ENCODE measurements around the gene IQGAP2.
A peak's percentile ranks its signal among the peaks of the same experiment; 100 is the strongest.

The IQGAP2 gene

DNA sequence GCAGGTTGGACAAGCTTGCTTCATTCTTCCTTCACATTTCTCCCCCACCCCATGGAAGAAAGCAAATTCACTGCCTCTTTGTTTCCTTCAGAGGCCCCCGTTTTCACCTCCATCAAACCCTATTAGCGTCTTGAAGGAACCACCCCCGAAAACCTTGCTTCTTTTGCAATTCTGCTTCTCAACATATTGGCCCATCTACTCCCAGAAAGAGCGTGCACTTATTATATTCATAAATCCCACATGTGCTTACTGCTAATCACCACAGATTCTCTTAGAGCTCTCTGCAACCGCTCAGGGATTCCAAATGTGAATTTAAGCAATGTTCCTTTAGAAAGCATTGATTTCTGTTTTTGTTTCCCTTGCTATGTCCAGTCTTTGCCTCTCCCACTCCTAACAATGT is 219.0 kb downstream of the IQGAP2 start:
- H3K4me3 ChIP-seq = no peak overlapping the region
- no peak overlapping the region for H3K9ac ChIP-seq (ENCODE audit: insufficient read length)
- H3K27ac ChIP-seq = no peak overlapping the region
- no peak for DNase-seq (ENCODE audit: low read depth, low spot score)
- H3K9me3 ChIP-seq (ENCODE audit: low read depth, low read length) = no peaks in the 10 kb centered on the region
- no peaks in the 10 kb centered on the region for H3K36me3 ChIP-seq (ENCODE audit: insufficient read depth, low read length)
- TF ChIP-seq EZH2 (IDR thresholded peaks at IDR 0.05) (no peak), FOXP2 (optimal IDR thresholded peaks at IDR 0.05; ENCODE audit: control extremely low read depth, extremely low read length, insufficient read depth) (no peak), POLR2AphosphoS5 (IDR thresholded peaks at IDR 0.05; ENCODE audit: borderline replicate concordance, low read depth, low read length) (no peak)

DNA sequence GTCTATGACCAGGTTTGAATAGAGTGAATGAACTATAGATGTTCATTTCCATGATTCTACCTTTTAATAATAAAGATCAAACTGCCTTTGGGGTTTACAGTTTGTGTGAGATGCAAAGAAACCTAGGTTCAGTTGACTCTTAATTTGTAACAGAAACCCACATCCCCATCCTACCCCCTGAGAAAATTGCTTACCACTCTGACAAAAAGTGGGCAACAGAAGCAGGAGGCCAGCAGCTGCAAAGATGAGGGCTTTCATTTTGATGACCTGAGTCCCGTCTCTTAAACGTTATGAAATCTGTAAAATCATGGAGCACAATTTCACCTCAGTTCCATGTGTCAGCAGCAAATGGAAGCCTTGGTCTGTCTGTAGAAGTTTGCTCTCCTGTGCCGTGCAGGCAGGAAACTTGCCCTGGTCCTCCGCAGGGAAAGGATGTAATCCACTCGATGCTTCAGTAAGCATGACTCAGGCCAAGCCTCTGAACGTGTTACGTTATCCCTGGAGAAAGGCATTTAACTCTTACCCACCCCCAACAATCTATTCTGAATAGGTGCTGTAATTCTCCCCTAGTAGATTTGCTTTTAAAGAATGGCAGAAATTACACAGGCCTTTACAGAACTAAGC is 220.0 kb downstream of the IQGAP2 start, which contains the start of gene F2RL2:
F2RL2 (minus strand) TSS at position 431 of the 624 bp plus-strand sequence; CDS start at position 258, 173 bp downstream.
- H3K9me3 ChIP-seq (ENCODE audit: low read depth, low read length) = no peaks in the 10 kb centered on the region
- TF ChIP-seq POLR2AphosphoS5 (IDR thresholded peaks at IDR 0.05; ENCODE audit: borderline replicate concordance, low read depth, low read length) = no peak
- no peak within 1 kb of the TSS for H3K9ac ChIP-seq (ENCODE audit: insufficient read length)
- no peaks in the 10 kb centered on the region; the same call in 1 of the 2 replicates for H3K36me3 ChIP-seq (ENCODE audit: insufficient read depth, low read length)
- DNase-seq (ENCODE audit: low read depth, low spot score) = no peak
- no peak within 1 kb of the TSS for H3K27ac ChIP-seq
- no peak within 1 kb of the TSS for H3K4me3 ChIP-seq

DNA sequence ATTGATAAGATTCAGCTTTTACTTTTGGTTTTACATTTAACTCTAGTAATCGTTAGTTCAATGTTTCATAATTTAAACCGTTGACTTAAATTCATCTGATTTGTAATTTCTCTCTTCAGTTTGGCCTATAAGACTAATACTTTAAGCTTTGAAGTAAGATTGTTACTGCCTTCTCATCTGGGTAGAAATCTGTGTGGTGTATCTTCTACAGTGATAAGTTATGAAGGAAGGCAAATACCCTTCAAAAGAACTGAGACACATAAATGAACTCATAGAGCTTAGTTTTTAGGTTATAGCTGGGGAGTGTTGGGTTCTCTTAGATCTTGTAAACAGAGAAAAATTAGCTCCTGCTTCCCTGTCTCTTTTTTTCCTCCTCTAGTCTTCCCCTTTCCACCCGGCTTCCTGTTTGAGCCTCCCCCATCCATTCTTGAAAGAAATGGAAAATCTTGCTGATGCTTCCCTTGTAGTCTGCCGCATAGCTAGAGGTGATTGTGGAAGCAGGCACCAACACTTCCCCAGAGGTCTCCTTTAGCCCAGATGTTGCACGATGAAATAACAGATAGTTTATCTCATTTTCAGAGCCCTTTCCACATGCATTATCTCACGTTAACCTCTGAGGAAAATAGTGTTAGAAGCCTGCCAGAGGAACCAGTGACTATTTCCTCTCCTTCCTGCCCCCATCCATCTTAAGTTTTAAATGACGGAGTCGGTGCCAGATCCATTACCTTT is 222.2 kb downstream of the IQGAP2 start:
- Histone ChIP-seq H3K36me3 (ENCODE audit: insufficient read depth, low read length) (no peaks in the 10 kb centered on the region; the same call in 1 of the 2 replicates), H3K9ac (ENCODE audit: insufficient read length) (no peak overlapping the region), H3K27ac (no peak overlapping the region), H3K9me3 (ENCODE audit: low read depth, low read length) (no peaks in the 10 kb centered on the region), H3K4me3 (no peak overlapping the region)
- DNase-seq (ENCODE audit: low read depth, low spot score) = no peak
- no peak for TF ChIP-seq POLR2AphosphoS5 (IDR thresholded peaks at IDR 0.05; ENCODE audit: borderline replicate concordance, low read depth, low read length)
- TF ChIP-seq FOXP2 (optimal IDR thresholded peaks at IDR 0.05; ENCODE audit: control extremely low read depth, extremely low read length, insufficient read depth) = no peak
- TF ChIP-seq EZH2 (IDR thresholded peaks at IDR 0.05) = no peak

DNA sequence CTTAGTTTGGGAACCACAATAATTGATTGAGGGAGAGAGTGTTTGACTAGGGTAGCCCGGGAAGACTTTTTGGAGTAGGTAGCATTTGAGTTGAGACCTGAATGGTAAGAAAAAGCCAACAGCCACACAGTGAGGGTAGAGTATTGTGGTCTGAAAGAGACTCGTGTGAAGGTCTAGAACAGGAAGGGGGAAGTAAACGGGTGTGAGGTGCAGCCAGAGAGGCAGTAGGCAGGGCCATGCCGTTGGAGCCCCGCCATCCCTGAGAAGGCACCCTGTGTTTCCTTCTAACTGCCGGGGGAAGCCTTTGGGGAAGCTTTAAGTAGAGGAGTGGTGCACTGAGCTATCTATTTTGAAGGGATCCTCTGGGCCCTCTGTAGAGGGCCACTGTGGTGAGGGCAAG is 223.7 kb downstream of the IQGAP2 start:
- Histone ChIP-seq H3K4me3 (no peak overlapping the region), H3K9me3 (ENCODE audit: low read depth, low read length) (no peaks in the 10 kb centered on the region), H3K27ac (no peak overlapping the region), H3K36me3 (ENCODE audit: insufficient read depth, low read length) (no peaks in the 10 kb centered on the region; the same call in 1 of the 2 replicates), H3K9ac (ENCODE audit: insufficient read length) (no peak overlapping the region)
- no peak for TF ChIP-seq FOXP2 (optimal IDR thresholded peaks at IDR 0.05; ENCODE audit: control extremely low read depth, extremely low read length, insufficient read depth)
- TF ChIP-seq POLR2AphosphoS5 (IDR thresholded peaks at IDR 0.05; ENCODE audit: borderline replicate concordance, low read depth, low read length) = no peak
- no peak for TF ChIP-seq EZH2 (IDR thresholded peaks at IDR 0.05)
- DNase-seq (ENCODE audit: low read depth, low spot score) = no peak

DNA sequence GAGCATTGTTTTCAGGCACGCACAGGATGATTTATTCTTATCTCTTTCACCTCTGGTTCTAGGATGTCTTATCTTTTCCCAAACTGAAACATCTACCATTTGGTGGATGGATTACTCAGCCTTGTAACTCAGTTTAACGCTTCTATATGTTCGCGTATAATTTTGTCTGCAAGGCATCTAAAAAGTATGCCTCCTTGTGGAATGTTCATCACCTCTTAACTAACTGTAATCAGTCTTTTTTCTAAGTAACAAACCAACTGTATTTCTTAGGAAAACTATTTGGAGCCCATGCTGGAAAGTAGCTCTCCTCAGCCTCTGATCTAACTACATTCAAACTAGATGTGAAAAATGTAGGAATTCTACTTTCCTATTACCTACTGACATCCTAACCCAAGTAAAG is 231.6 kb downstream of the IQGAP2 start:
- Histone ChIP-seq H3K36me3 (ENCODE audit: insufficient read depth, low read length) (no peaks in the 10 kb centered on the region), H3K4me3 (no peak overlapping the region), H3K9me3 (ENCODE audit: low read depth, low read length) (no peaks in the 10 kb centered on the region), H3K9ac (ENCODE audit: insufficient read length) (no peak overlapping the region), H3K27ac (no peak overlapping the region)
- TF ChIP-seq FOXP2 (optimal IDR thresholded peaks at IDR 0.05; ENCODE audit: control extremely low read depth, extremely low read length, insufficient read depth) (no peak), EZH2 (IDR thresholded peaks at IDR 0.05) (no peak), POLR2AphosphoS5 (IDR thresholded peaks at IDR 0.05; ENCODE audit: borderline replicate concordance, low read depth, low read length) (no peak)
- DNase-seq (ENCODE audit: low read depth, low spot score) = no peak

DNA sequence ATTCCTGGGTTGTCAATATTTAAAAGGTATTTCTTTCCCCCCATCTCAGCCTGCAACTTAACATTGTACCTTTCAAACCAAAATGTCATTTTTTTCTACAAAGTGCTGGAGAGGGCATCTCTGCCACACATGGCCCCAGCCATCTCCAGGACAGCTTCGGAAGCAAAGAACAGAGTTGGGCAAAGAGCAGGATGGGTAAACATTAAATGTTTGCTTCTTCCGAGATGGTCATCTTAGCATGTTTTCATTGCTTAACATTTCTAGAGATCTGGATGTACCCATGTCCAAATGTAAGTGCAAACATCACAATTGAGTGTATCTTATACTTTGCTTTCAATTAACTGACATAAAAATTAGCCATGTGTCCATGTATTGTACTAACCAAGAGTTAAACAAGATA is 234.4 kb downstream of the IQGAP2 start:
- Histone ChIP-seq H3K4me3 (no peak overlapping the region), H3K36me3 (ENCODE audit: insufficient read depth, low read length) (0 out of 2 replicates have a peak, but pooled peaks cover 3% of the 10 kb centered on the region), H3K9me3 (ENCODE audit: low read depth, low read length) (no peaks in the 10 kb centered on the region), H3K27ac (no peak overlapping the region), H3K9ac (ENCODE audit: insufficient read length) (no peak overlapping the region)
- DNase-seq (ENCODE audit: low read depth, low spot score) = no peak
- TF ChIP-seq FOXP2 (optimal IDR thresholded peaks at IDR 0.05; ENCODE audit: control extremely low read depth, extremely low read length, insufficient read depth) (no peak), EZH2 (IDR thresholded peaks at IDR 0.05) (no peak), POLR2AphosphoS5 (IDR thresholded peaks at IDR 0.05; ENCODE audit: borderline replicate concordance, low read depth, low read length) (no peak)

DNA sequence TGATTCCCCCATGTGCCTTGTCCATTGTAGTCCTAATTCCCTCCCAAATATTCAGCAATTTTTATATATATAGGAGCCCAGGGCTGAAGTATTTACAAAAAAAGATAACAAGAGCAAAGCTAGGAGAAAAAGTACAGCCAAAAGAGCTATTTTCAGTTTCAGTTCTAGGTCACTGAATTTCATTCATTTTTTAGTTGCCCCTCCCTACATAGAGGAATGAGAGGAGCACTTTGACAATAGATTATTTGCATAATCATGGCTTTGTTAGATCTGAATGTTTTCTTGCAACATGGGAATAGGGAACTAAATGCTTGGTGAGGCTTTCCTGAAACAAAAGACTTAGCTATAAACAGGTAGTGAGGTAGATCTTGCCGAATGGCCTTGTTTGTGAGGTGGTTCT is 235.4 kb downstream of the IQGAP2 start:
- Histone ChIP-seq H3K9me3 (ENCODE audit: low read depth, low read length) (no peaks in the 10 kb centered on the region), H3K4me3 (no peak overlapping the region), H3K36me3 (ENCODE audit: insufficient read depth, low read length) (0 out of 2 replicates have a peak, but pooled peaks cover 3% of the 10 kb centered on the region), H3K27ac (no peak overlapping the region), H3K9ac (ENCODE audit: insufficient read length) (no peak overlapping the region)
- TF ChIP-seq POLR2AphosphoS5 (IDR thresholded peaks at IDR 0.05; ENCODE audit: borderline replicate concordance, low read depth, low read length) (no peak), EZH2 (IDR thresholded peaks at IDR 0.05) (no peak), FOXP2 (optimal IDR thresholded peaks at IDR 0.05; ENCODE audit: control extremely low read depth, extremely low read length, insufficient read depth) (no peak)
- DNase-seq (ENCODE audit: low read depth, low spot score) = no peak

DNA sequence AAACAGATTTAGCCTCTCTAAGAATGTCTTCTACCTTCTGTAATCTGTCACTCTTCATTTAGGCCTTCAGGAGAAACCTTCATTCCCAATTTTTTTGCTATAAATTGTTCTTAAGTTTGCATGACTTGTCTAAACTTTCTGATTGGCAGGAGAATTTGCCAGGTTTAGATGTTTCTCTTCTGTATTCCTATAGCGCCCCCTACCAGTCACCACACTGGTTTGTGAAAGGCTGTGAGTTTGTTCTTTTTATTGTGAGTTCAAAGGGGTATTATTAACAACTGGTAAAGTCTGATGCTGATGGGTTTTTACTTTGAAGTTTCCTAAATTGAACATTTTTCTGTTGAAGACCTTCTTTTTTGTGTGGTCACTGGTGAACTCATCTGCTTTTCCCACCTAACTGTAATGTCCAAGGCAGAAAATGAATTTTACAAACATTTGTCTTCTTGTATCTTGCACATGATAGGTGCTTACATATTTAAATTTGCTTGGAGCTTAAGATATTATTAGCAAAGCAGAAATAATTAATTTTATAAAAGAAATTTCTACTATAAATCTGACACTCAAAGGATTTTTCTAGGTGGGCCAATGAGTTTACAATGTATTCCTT is 238.5 kb downstream of the IQGAP2 start:
- peak; percentile 51 for DNase-seq (ENCODE audit: low read depth, low spot score)
- no peak for TF ChIP-seq POLR2AphosphoS5 (IDR thresholded peaks at IDR 0.05; ENCODE audit: borderline replicate concordance, low read depth, low read length)
- no peak for TF ChIP-seq EZH2 (IDR thresholded peaks at IDR 0.05)
- TF ChIP-seq FOXP2 (optimal IDR thresholded peaks at IDR 0.05; ENCODE audit: control extremely low read depth, extremely low read length, insufficient read depth) = no peak
- Histone ChIP-seq H3K9ac (ENCODE audit: insufficient read length) (no peak overlapping the region), H3K27ac (no peak overlapping the region), H3K4me3 (no peak overlapping the region), H3K9me3 (ENCODE audit: low read depth, low read length) (no peaks in the 10 kb centered on the region), H3K36me3 (ENCODE audit: insufficient read depth, low read length) (0 out of 2 replicates have a peak, but pooled peaks cover 3% of the 10 kb centered on the region)
